ENCODE results near the gene CNKSR3.
"Not testable (repeated sequence)": the region's sequence is repeated elsewhere in the genome, so short reads cannot be mapped to it uniquely, and the experiment has no call there.

Gene CNKSR3

GRCh38 chr6:154510144-154510905 is at the start of gene CNKSR3:
Gene CNKSR3, minus strand, starts transcription at chr6:154510685. Its CDS starts 571 bp downstream, at chr6:154510114.
- no peak for FAIRE-seq

GRCh38 chr6:154558984-154559383 is 48.5 kb upstream of the CNKSR3 start:
- no peak for FAIRE-seq

- FAIRE-seq = no peak
Measured at GRCh38 chr6:154558513-154558912, 48.0 kb upstream of the CNKSR3 start.

- FAIRE-seq = no peak
Measured at GRCh38 chr6:154555073-154555677, 44.7 kb upstream of the CNKSR3 start.

- FAIRE-seq = no peak
Measured at GRCh38 chr6:154554491-154554890, 44.0 kb upstream of the CNKSR3 start.

GRCh38 chr6:154550779-154551178 is 40.3 kb upstream of the CNKSR3 start:
- FAIRE-seq = no peak

- FAIRE-seq = no peak
Measured at GRCh38 chr6:154549179-154549578, 38.7 kb upstream of the CNKSR3 start.

GRCh38 chr6:154548130-154548830 is 37.8 kb upstream of the CNKSR3 start:
- no peak for FAIRE-seq

GRCh38 chr6:154543628-154544027 is 33.1 kb upstream of the CNKSR3 start:
- no peak for FAIRE-seq

- FAIRE-seq = no peak
Measured at GRCh38 chr6:154542747-154543146, 32.3 kb upstream of the CNKSR3 start.

- FAIRE-seq = not testable (repeated sequence)
Measured at GRCh38 chr6:154541837-154542236, 31.4 kb upstream of the CNKSR3 start.

- no peak for FAIRE-seq
Measured at GRCh38 chr6:154539593-154540269, 29.2 kb upstream of the CNKSR3 start.

GRCh38 chr6:154538640-154539191 is 28.2 kb upstream of the CNKSR3 start:
- FAIRE-seq = no peak

- FAIRE-seq = no peak
Measured at GRCh38 chr6:154537511-154538325, 27.2 kb upstream of the CNKSR3 start.

GRCh38 chr6:154536999-154537398 is 26.5 kb upstream of the CNKSR3 start:
- no peak for FAIRE-seq

GRCh38 chr6:154536255-154536654 is 25.8 kb upstream of the CNKSR3 start:
- no peak for FAIRE-seq

- FAIRE-seq = no peak
Measured at GRCh38 chr6:154535851-154536250, 25.4 kb upstream of the CNKSR3 start.

GRCh38 chr6:154535147-154535546 is 24.7 kb upstream of the CNKSR3 start:
- no peak for FAIRE-seq

GRCh38 chr6:154534531-154534930 is 24.0 kb upstream of the CNKSR3 start:
- no peak for FAIRE-seq

GRCh38 chr6:154532426-154532825 is 21.9 kb upstream of the CNKSR3 start:
- no peak for FAIRE-seq

GRCh38 chr6:154529957-154530356 is 19.5 kb upstream of the CNKSR3 start:
- no peak for FAIRE-seq

GRCh38 chr6:154528310-154528915 is 17.9 kb upstream of the CNKSR3 start:
- FAIRE-seq = no peak
